SU-DHL-6 (cell line): ENCODE data around the gene ATN1.

ENCODE experiments used
- EZH2phosphoT487 ChIP-seq: fragments of 200-600 bp; sonication (generic), shearing (Covaris generic); conservative IDR thresholded peaks from 2 replicates; pipeline ENCODE4 v1.6.1; 2018; ENCODE audit warnings: mild to moderate bottlenecking, antibody characterized with exemption, low read length, moderate library complexity, mixed read lengths
- TF ChIP-seq, protein P1 (sequence below): fragments of 200-600 bp; sonication (generic); IDR thresholded peaks from one replicate; pipeline ENCODE4 v1.5.1; 2017; ENCODE audit warnings: antibody characterized with exemption, mild to moderate bottlenecking, low read length, moderate library complexity; ENCODE audit not compliant: insufficient read depth, poor library complexity, severe bottlenecking

DNA sequence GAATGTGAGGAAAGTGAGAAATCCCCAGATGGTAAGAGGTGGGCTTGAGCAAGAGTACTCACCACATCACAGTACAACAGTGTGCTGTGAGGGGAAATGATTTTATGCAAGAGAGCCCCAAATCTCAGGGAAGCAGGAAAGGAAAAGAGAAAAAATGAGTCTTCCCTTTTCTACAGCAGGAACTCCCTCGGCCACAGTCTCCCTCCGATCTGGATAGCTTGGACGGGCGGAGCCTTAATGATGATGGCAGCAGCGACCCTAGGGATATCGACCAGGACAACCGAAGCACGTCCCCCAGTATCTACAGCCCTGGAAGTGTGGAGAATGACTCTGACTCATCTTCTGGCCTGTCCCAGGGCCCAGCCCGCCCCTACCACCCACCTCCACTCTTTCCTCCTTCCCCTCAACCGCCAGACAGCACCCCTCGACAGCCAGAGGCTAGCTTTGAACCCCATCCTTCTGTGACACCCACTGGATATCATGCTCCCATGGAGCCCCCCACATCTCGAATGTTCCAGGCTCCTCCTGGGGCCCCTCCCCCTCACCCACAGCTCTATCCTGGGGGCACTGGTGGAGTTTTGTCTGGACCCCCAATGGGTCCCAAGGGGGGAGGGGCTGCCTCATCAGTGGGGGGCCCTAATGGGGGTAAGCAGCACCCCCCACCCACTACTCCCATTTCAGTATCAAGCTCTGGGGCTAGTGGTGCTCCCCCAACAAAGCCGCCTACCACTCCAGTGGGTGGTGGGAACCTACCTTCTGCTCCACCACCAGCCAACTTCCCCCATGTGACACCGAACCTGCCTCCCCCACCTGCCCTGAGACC is 7.8 kb downstream of the ATN1 start:
- TF ChIP-seq, protein P1, sequence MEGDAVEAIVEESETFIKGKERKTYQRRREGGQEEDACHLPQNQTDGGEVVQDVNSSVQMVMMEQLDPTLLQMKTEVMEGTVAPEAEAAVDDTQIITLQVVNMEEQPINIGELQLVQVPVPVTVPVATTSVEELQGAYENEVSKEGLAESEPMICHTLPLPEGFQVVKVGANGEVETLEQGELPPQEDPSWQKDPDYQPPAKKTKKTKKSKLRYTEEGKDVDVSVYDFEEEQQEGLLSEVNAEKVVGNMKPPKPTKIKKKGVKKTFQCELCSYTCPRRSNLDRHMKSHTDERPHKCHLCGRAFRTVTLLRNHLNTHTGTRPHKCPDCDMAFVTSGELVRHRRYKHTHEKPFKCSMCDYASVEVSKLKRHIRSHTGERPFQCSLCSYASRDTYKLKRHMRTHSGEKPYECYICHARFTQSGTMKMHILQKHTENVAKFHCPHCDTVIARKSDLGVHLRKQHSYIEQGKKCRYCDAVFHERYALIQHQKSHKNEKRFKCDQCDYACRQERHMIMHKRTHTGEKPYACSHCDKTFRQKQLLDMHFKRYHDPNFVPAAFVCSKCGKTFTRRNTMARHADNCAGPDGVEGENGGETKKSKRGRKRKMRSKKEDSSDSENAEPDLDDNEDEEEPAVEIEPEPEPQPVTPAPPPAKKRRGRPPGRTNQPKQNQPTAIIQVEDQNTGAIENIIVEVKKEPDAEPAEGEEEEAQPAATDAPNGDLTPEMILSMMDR: no peak
- TF ChIP-seq EZH2phosphoT487: no peak
